T-cell (primary cell): ENCODE measurements around the gene CDK4. TPM values are rescaled to one million over a fixed set of nuclear protein-coding genes. Genes with fewer than 3 reads are reported as not detected.
A peak's percentile ranks its signal among the peaks of the same experiment; 100 is the strongest.
"Not testable (repeated sequence)": the region's sequence is repeated elsewhere in the genome, so short reads cannot be mapped to it uniquely, and the experiment has no call there.

Experiments
- ATAC-seq, 4 experiments: fragments of 200-7000 bp in 3 of 4; fragments of 150-1000 bp in 1 of 4; cut with Tn5 transposase; replicated peaks in 1 of 4; 1 replicate in 3 of 4; 2 replicates in 1 of 4; pipeline ENCODE4 v1.10.0; 2021; ENCODE audit warnings: moderate library complexity in 3 of 4, mild to moderate bottlenecking in 2 of 4, moderate number of reproducible peaks in 1 of 4
- CTCF ChIA-PET, 2 donors: fragments of 300-600 bp; sonication (Branson Sonifier 250); formaldehyde crosslinking; loops; one replicate each; lab custom pipeline; 2022; ENCODE audit warnings: antibody characterized with exemption in 2 of 2; lab: Charles Lee
- POLR2A ChIA-PET, 2 donors: fragments of 300-600 bp; sonication (Branson Sonifier 250); formaldehyde crosslinking; loops; one replicate each; lab custom pipeline; 2022; ENCODE audit warnings: antibody characterized with exemption in 2 of 2; lab: Charles Lee
- DNase-seq, 35 experiments: peaks; one replicate each; pipeline versions ENCODE4 v3.0.0 to v3.0.0-alpha.2; 2013 to 2023
- H3K27ac ChIP-seq: one replicate; pipeline ENCODE4 v1.5.1; 2013; ENCODE audit warnings: low read length
- H3K27me3 ChIP-seq, 2 experiments: replicated peaks in 1 of 2; 1 replicate in 1 of 2; 2 replicates in 1 of 2; pipeline versions ENCODE4 v1.6.1 to v1.7.0; 2013; ENCODE audit warnings: low read length in 1 of 2, mixed read lengths in 1 of 2; ENCODE audit not compliant: control insufficient read depth in 2 of 2, insufficient read depth in 2 of 2; ENCODE audit errors: extremely low read depth in 1 of 2
- H3K36me3 ChIP-seq, 2 donors: 1 replicate in 1 of 2; 2 replicates in 1 of 2; pipeline versions ENCODE4 v1.6.1 to v1.7.0; 2013; ENCODE audit warnings: low read length in 1 of 2; ENCODE audit not compliant: control insufficient read depth in 2 of 2, insufficient read depth in 1 of 2; ENCODE audit errors: extremely low read depth in 1 of 2
- H3K4me1 ChIP-seq, 2 experiments: 1 replicate in 1 of 2; 2 replicates in 1 of 2; pipeline versions ENCODE4 v1.6.1 to v1.7.0; 2013; ENCODE audit warnings: low read length in 2 of 2, mixed read lengths in 1 of 2; ENCODE audit not compliant: insufficient read depth in 2 of 2, control insufficient read depth in 1 of 2; ENCODE audit errors: extremely low read depth in 1 of 2
- H3K4me3 ChIP-seq, 2 donors: 1 replicate in 1 of 2; 2 replicates in 1 of 2; pipeline versions ENCODE4 v1.5.1 to v1.7.0; 2013; ENCODE audit warnings: mild to moderate bottlenecking in 2 of 2, low read length in 1 of 2, moderate library complexity in 1 of 2; ENCODE audit not compliant: control insufficient read depth in 1 of 2; ENCODE audit errors: extremely low read depth in 1 of 2
- H3K9me3 ChIP-seq: 2 replicates; pipeline ENCODE4 v1.7.0; 2013
- H3K27ac Mint-ChIP-seq, 2 donors: one replicate each; pipeline ENCODE4 v1.8.0; 2020 to 2021; ENCODE audit warnings: mild to moderate bottlenecking in 2 of 2, mixed read lengths in 2 of 2
- H3K27me3 Mint-ChIP-seq, 2 donors: one replicate each; pipeline ENCODE4 v1.8.0; 2021 to 2022; ENCODE audit warnings: mixed read lengths in 2 of 2
- H3K36me3 Mint-ChIP-seq: one replicate; pipeline ENCODE4 v1.8.0; 2021; ENCODE audit warnings: mixed read lengths
- H3K4me1 Mint-ChIP-seq, 3 donors: one replicate each; pipeline ENCODE4 v1.8.0; 2020 to 2022; ENCODE audit warnings: mixed read lengths in 3 of 3, mild to moderate bottlenecking in 1 of 3
- H3K4me3 Mint-ChIP-seq, 3 donors: one replicate each; pipeline ENCODE4 v1.8.0; 2020 to 2022; ENCODE audit warnings: mild to moderate bottlenecking in 3 of 3, mixed read lengths in 3 of 3, moderate library complexity in 3 of 3
- H3K9me3 Mint-ChIP-seq, 3 donors: one replicate each; pipeline ENCODE4 v1.8.0; 2020 to 2022; ENCODE audit warnings: mixed read lengths in 3 of 3
- whole genome bisulfite sequencing: methylation state at CpG from one replicate; pipeline ENCODE4 v1.1.5; 2013; ENCODE audit warnings: missing lambda C conversion rate; ENCODE audit not compliant: insufficient coverage; 5-methylcytosine and 5-hydroxymethylcytosine counted together
- total RNA-seq, 35 experiments: library from RNA in 6 of 35; stranded (reverse) in 6 of 35; fragments of 120-200 nt in 1 of 35; gene quantifications; one replicate each; pipeline versions ENCODE4 v1.2.1 to v1.2.4 and lab custom pipeline; 2013 to 2026

CDK4 gene
- total RNA-seq, 5 donors from 2014 or later (not counting 1 experiment from before 2014, with no cell fraction given) = 24.1 to 53.9 (median 46.2) TPM

GRCh38 chr12:57716305-57716704, 35.8 kb downstream of the CDK4 start:
- Mint-ChIP-seq H3K36me3 (peaks cover 41% of the 10 kb centered on the region), H3K9me3 (no peaks in the 10 kb centered on the region), H3K27ac (no peak overlapping the region), H3K27me3 (no peaks in the 10 kb centered on the region), H3K4me3 (no peak overlapping the region), H3K4me1 (peaks cover 0 to 6% (median 2%) of the 10 kb centered on the region in 3 donors)
- DNase-seq = no peak
- no peak for ATAC-seq
- ChIA-PET CTCF (no interaction called here), POLR2A (no interaction called here)
- H3K4me3 ChIP-seq = no peak overlapping the region
- H3K27me3 ChIP-seq = no peaks in the 10 kb centered on the region
- no peaks in the 10 kb centered on the region for H3K4me1 ChIP-seq
- WGBS = 100% methylated on average over 1 of the region's 4 CpGs
- no peaks in the 10 kb centered on the region for H3K9me3 ChIP-seq
- H3K27ac ChIP-seq = no peak overlapping the region
- peaks cover 20 to 75% of the 10 kb centered on the region in 2 donors for H3K36me3 ChIP-seq

- 100% methylated on average over 2 of the region's 12 CpGs for WGBS
- H3K27me3 Mint-ChIP-seq = no peaks in the 10 kb centered on the region
- no peaks in the 10 kb centered on the region for H3K27me3 ChIP-seq
- no peak overlapping the region for H3K4me3 ChIP-seq
- no peak overlapping the region for H3K4me3 Mint-ChIP-seq
- ChIA-PET CTCF (no interaction called here), POLR2A (no interaction called here)
- H3K36me3 Mint-ChIP-seq = peaks cover 37% of the 10 kb centered on the region
- H3K27ac Mint-ChIP-seq = peak overlapping the region in 1 of 2 donors; percentile 39
- peaks cover 16 to 73% of the 10 kb centered on the region in 2 donors for H3K36me3 ChIP-seq
- peaks cover 0 to 6% (median 2%) of the 10 kb centered on the region in 3 donors for H3K4me1 Mint-ChIP-seq
- no peak for DNase-seq
- H3K4me1 ChIP-seq = no peaks in the 10 kb centered on the region
- no peak for ATAC-seq
- H3K9me3 ChIP-seq = no peaks in the 10 kb centered on the region
- H3K9me3 Mint-ChIP-seq = no peaks in the 10 kb centered on the region
- H3K27ac ChIP-seq = no peak overlapping the region
Measured at GRCh38 chr12:57715786-57716185, 36.3 kb downstream of the CDK4 start.

- ATAC-seq, H3K27ac Mint-ChIP-seq: not testable (repeated sequence)
Measured at GRCh38 chr12:57715036-57715748, 36.9 kb downstream of the CDK4 start.

GRCh38 chr12:57713209-57713608, 38.9 kb downstream of the CDK4 start:
- H3K4me1 ChIP-seq = no peaks in the 10 kb centered on the region
- Mint-ChIP-seq H3K27ac (no peak overlapping the region), H3K9me3 (no peaks in the 10 kb centered on the region), H3K36me3 (peaks cover 37% of the 10 kb centered on the region), H3K27me3 (no peaks in the 10 kb centered on the region), H3K4me3 (no peak overlapping the region), H3K4me1 (peaks cover 0 to 4% (median 2%) of the 10 kb centered on the region in 3 donors)
- ChIA-PET POLR2A (no interaction called here), CTCF (interaction anchor here in 1 of 2 donors (0.7 kb wide), 1 partner anchor 1947 kb away, joined by 5 read pairs; no protein-coding TSS in a partner anchor)
- DNase-seq = no peak
- ATAC-seq = no peak
- no peak overlapping the region for H3K27ac ChIP-seq
- WGBS = no CpG with 5 or more reads among the region's 5 CpGs
- H3K36me3 ChIP-seq = peaks cover 8 to 52% of the 10 kb centered on the region in 2 donors
- no peaks in the 10 kb centered on the region for H3K27me3 ChIP-seq
- no peak overlapping the region for H3K4me3 ChIP-seq
- no peaks in the 10 kb centered on the region for H3K9me3 ChIP-seq

More at GRCh38 chr12:57715036-57715748, 36.9 kb downstream of the CDK4 start:
- 92% methylated on average over 2 of the region's 6 CpGs for WGBS
- H3K36me3 Mint-ChIP-seq = peaks cover 40% of the 10 kb centered on the region
- H3K9me3 ChIP-seq, H3K4me3 Mint-ChIP-seq, H3K4me1 Mint-ChIP-seq, H3K4me3 ChIP-seq, H3K27me3 ChIP-seq, H3K9me3 Mint-ChIP-seq, H3K27ac ChIP-seq, H3K4me1 ChIP-seq, POLR2A ChIA-PET, CTCF ChIA-PET, DNase-seq, H3K27me3 Mint-ChIP-seq: not testable (repeated sequence)
- peaks cover 15 to 70% of the 10 kb centered on the region in 2 donors for H3K36me3 ChIP-seq

GRCh38 chr12:57712701-57713100, 39.4 kb downstream of the CDK4 start:
- Histone ChIP-seq H3K27me3 (no peaks in the 10 kb centered on the region), H3K36me3 (peaks cover 4 to 47% of the 10 kb centered on the region in 2 donors), H3K27ac (no peak overlapping the region), H3K4me3 (no peak overlapping the region), H3K9me3 (no peaks in the 10 kb centered on the region), H3K4me1 (no peaks in the 10 kb centered on the region)
- Mint-ChIP-seq H3K36me3 (peaks cover 33% of the 10 kb centered on the region), H3K9me3 (no peaks in the 10 kb centered on the region), H3K27me3 (no peaks in the 10 kb centered on the region), H3K4me3 (no peak overlapping the region), H3K4me1 (peaks cover 0 to 4% (median 2%) of the 10 kb centered on the region in 3 donors), H3K27ac (no peak overlapping the region)
- DNase-seq (peak in 1 of 35 experiments; percentile 3), ATAC-seq (no peak)
- 100% methylated on average over 2 of the region's 3 CpGs for WGBS
- POLR2A ChIA-PET = no interaction called here
- CTCF ChIA-PET = no interaction called here

GRCh38 chr12:57708296-57708695, 43.8 kb downstream of the CDK4 start:
- H3K9me3 Mint-ChIP-seq = peaks cover 0 to 4% (median 4%) of the 10 kb centered on the region in 3 donors
- DNase-seq (no peak), ATAC-seq (no peak)
- CTCF ChIA-PET = interaction anchor here in 1 of 2 donors (0.6 kb wide), 1 partner anchor 16 kb away, joined by 3 read pairs; no protein-coding TSS in a partner anchor
- no peak overlapping the region for H3K4me3 ChIP-seq
- no peak overlapping the region for H3K27ac ChIP-seq
- H3K9me3 ChIP-seq = peaks cover 5% of the 10 kb centered on the region
- POLR2A ChIA-PET = no interaction called here
- H3K4me1 ChIP-seq = no peaks in the 10 kb centered on the region
- peaks cover 0 to 38% of the 10 kb centered on the region in 2 donors for H3K36me3 ChIP-seq
- peaks cover 54% of the 10 kb centered on the region for H3K36me3 Mint-ChIP-seq
- no peak overlapping the region for H3K27ac Mint-ChIP-seq
- H3K27me3 Mint-ChIP-seq = no peaks in the 10 kb centered on the region
- no peak overlapping the region for H3K4me3 Mint-ChIP-seq
- no peaks in the 10 kb centered on the region for H3K27me3 ChIP-seq
- no CpG with 5 or more reads among the region's 2 CpGs for WGBS
- H3K4me1 Mint-ChIP-seq = peaks cover 0 to 4% (median 0%) of the 10 kb centered on the region in 3 donors
